Lower leg skin (tissue), 4 donors: Measurements from ENCODE around the gene ORM2. TPM values are rescaled to one million over a fixed set of nuclear protein-coding genes. Genes with fewer than 3 reads are reported as not detected.

ENCODE experiments used
- DNase-seq, 2 donors: peaks; one replicate each; pipeline ENCODE4 v3.0.0-alpha.2; 2019; ENCODE audit warnings: low spot score in 2 of 2
- H3K4me3 ChIP-seq: fragments of 200-600 bp; sonication (generic); 2 replicates; pipeline ENCODE4 v1.5.1; 2017; ENCODE audit warnings: mild to moderate bottlenecking, low read depth; ENCODE audit not compliant: poor library complexity, severe bottlenecking
- CTCF ChIP-seq, 3 donors: fragments of 450-650 bp; IDR thresholded peaks; one replicate each; pipeline ENCODE4 v1.5.1; 2016; ENCODE audit warnings: antibody characterized with exemption in 3 of 3, mild to moderate bottlenecking in 3 of 3, moderate library complexity in 2 of 3
- POLR2A ChIP-seq, 2 donors: fragments of 450-650 bp; IDR thresholded peaks; one replicate each; pipeline ENCODE4 v1.6.1; 2016 to 2017; ENCODE audit warnings: antibody characterized with exemption in 2 of 2, mild to moderate bottlenecking in 1 of 2, moderate library complexity in 1 of 2
- whole genome bisulfite sequencing, 2 donors: methylation state at CpG; one replicate each; pipeline ENCODE4 v1.1.5; 2018; 5-methylcytosine and 5-hydroxymethylcytosine counted together
- intact Hi-C: fragments of 100-400 bp; cut with DNase I; formaldehyde crosslinking; loops from one replicate; pipeline ENCODE4 v1.15.0; 2023; ENCODE audit warnings: low total_unique reads
- total RNA-seq, 4 donors: library from RNA; depleted of rRNA; stranded (reverse); fragments of >200 nt; gene quantifications; one replicate each; pipeline ENCODE4 v1.1.0, GENCODE V29; 2016

ORM2 gene
- total RNA-seq, 4 donors from 2014 or later = not detected

- H3K4me3 ChIP-seq = no peak overlapping the region
- TF ChIP-seq POLR2A (IDR thresholded peaks at IDR 0.05) (no peak), CTCF (IDR thresholded peaks at IDR 0.05) (no peak)
- 86 to 94% methylated on average over 5 of the region's 5 CpGs for WGBS, 2 donors
- intact Hi-C loops = no loop called here
- DNase-seq = no peak
These were observed 13.2 kb downstream of the ORM2 start for GRCh38 chr9:114342755-114343440.

- no peak for TF ChIP-seq POLR2A (IDR thresholded peaks at IDR 0.05)
- TF ChIP-seq CTCF (IDR thresholded peaks at IDR 0.05) = no peak
- H3K4me3 ChIP-seq = no peak overlapping the region
- 79 to 88% methylated on average over 9 of the region's 9 CpGs for WGBS, 2 donors
- intact Hi-C loops = no loop called here
- no peak for DNase-seq
These were observed 14.0 kb downstream of the ORM2 start for GRCh38 chr9:114343471-114344187.

- intact Hi-C loops = no loop called here
- no peak overlapping the region for H3K4me3 ChIP-seq
- TF ChIP-seq CTCF (IDR thresholded peaks at IDR 0.05) (no peak), POLR2A (IDR thresholded peaks at IDR 0.05) (no peak)
- no peak for DNase-seq
- 92 to 94% methylated on average over 11 of the region's 11 CpGs for WGBS, 2 donors
These were observed 14.5 kb downstream of the ORM2 start for GRCh38 chr9:114344188-114344566.

- TF ChIP-seq POLR2A (IDR thresholded peaks at IDR 0.05) (no peak), CTCF (IDR thresholded peaks at IDR 0.05) (no peak)
- WGBS, 2 donors = 70 to 76% methylated on average over 3 of the region's 3 CpGs
- H3K4me3 ChIP-seq = no peak overlapping the region
- no peak for DNase-seq
- intact Hi-C loops = no loop called here
These were observed 15.0 kb downstream of the ORM2 start for GRCh38 chr9:114344692-114345091.

GRCh38 chr9:114345493-114346065 is 15.9 kb downstream of the ORM2 start:
- WGBS, 2 donors = 86 to 93% methylated on average over 7 of the region's 7 CpGs
- no peak for DNase-seq

GRCh38 chr9:114346146-114346545 is 16.5 kb downstream of the ORM2 start:
- TF ChIP-seq POLR2A (IDR thresholded peaks at IDR 0.05) = no peak
- TF ChIP-seq CTCF (IDR thresholded peaks at IDR 0.05) = no peak
- H3K4me3 ChIP-seq = no peak overlapping the region
- whole genome bisulfite sequencing, 2 donors = 88 to 93% methylated on average over 11 of the region's 11 CpGs
- intact Hi-C loops = no loop called here
- DNase-seq = no peak

More at GRCh38 chr9:114345493-114346065, 15.9 kb downstream of the ORM2 start:
- intact Hi-C loops = no loop called here
- H3K4me3 ChIP-seq = no peak overlapping the region
- no peak for TF ChIP-seq POLR2A (IDR thresholded peaks at IDR 0.05)
